GM21390 (cell line): ENCODE data around the gene COL8A2.

Source experiments
- ATAC-seq: cut with Tn5 transposase; IDR thresholded peaks from one replicate; pipeline ENCODE4 v1.9.1; 2021; ENCODE audit not compliant: unreplicated experiment

Gene COL8A2

GRCh38 chr1:36137226-36137625, 12.2 kb upstream of the COL8A2 start:
- ATAC-seq: no peak

GRCh38 chr1:36136535-36136934, 11.5 kb upstream of the COL8A2 start:
- ATAC-seq: no peak

DNA sequence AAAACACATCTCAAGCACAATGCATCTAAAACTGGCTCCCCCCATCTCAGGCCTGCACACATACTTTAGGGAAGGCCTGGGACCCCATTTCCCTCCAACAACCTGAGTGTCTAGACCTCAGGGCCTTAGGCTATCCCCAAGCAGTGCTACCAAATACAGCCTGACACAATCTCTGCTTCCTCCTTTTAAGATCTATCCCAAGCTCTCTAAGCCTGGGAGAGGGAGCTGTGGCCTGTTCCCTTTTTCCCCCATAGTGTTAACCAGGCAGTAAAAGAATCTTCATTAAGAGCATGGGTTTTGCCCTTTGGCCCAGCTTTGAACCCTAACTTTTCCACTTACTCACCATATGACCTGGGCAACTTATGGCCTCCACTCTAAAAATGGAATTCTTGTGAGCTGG, 10.8 kb upstream of the COL8A2 start:
- no peak for ATAC-seq

DNA sequence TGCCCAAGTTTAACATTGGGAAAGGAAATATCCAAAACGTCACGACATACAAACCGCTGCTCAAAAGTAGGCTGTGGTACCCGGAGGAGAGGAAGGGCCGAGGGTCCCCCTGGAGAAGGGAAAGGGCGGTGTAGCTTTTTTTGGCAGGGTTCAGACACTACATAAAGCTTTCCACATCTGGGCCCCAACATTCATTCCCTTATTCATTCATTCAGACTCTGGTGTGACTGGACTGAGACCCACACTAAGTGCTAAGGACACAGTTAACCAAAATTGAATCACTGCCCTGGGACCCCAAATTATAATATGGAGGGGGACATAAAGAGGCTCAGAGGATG, 10.3 kb upstream of the COL8A2 start:
- no peak for ATAC-seq

DNA sequence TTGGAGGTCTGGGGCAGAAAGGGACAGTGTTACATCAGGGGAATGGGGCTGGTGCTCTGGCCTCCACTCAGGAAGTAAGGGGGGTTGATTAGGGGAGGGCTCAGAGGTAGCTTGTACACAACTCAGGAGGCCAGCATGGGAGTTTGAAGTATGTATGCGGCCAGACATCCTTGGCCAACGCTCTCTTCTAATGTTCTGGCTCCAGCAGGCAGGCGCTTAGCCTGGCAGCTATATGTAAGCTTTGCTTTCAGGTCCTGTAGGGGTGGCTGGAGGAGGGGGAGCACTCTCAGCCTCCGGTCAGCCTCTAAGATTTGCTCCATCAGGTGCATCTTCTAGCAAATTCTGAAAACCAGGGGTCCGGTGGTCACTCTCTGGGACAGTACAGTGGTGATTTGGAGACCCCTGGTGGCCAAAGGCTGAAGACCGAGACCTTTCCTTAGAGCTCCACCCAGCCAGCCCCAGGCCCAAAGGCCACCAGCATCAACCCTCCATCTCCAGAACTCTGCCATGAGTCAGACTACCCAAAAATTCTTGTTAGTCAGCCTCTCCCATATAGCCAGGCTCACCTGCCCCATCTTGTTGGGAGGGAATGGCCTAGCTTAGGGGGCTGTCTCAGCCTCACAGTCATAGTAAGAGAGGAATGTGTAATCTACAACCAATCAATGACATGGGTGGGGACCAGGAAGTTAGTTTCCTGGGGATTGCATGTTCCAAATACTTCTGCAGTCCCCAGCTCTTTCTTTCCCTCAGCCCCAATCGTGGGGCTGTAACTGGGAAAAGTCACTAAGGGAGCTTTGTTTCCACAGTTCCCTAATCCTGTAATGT, 9.7 kb upstream of the COL8A2 start:
- ATAC-seq: no peak

- no peak for ATAC-seq
Measured at GRCh38 chr1:36134031-36134430, 9.0 kb upstream of the COL8A2 start.

DNA sequence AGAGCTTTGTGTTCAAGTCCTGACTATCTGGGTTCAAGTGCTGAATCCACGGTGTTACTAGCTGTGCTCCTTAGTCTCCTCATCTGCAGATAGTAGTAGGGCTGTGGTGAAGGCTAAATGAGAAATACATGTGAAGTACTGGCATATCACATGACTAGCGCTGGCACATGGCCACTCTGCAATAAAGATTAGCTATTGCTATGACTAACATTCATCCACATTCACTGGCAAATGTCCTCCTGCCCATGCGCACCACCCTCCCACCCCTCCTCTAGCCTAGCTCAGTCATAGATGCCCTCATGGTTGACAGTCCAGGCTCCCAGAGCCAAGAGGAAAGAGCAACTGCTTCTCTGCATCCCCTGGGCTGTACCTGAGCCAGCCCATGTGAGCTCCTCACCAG, 8.5 kb upstream of the COL8A2 start:
- no peak for ATAC-seq

GRCh38 chr1:36132029-36132428, 7.0 kb upstream of the COL8A2 start:
- ATAC-seq: no peak

DNA sequence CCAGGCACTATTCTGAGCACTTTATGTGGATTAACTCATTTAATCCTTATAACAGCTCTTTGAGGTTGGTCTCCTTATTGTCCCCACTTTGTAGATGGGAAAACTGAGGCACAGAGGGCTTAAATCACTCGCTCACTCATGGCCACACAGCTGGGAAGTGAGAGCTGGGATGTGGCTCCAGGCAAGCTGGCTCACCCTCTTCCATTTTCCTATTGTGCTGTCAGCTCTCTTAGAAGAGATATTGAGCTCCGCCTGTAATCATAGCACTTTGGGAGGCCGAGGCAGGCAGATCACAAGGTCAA, 3.8 kb upstream of the COL8A2 start:
- ATAC-seq: no peak

GRCh38 chr1:36128126-36128904, 3.3 kb upstream of the COL8A2 start:
- no peak for ATAC-seq

DNA sequence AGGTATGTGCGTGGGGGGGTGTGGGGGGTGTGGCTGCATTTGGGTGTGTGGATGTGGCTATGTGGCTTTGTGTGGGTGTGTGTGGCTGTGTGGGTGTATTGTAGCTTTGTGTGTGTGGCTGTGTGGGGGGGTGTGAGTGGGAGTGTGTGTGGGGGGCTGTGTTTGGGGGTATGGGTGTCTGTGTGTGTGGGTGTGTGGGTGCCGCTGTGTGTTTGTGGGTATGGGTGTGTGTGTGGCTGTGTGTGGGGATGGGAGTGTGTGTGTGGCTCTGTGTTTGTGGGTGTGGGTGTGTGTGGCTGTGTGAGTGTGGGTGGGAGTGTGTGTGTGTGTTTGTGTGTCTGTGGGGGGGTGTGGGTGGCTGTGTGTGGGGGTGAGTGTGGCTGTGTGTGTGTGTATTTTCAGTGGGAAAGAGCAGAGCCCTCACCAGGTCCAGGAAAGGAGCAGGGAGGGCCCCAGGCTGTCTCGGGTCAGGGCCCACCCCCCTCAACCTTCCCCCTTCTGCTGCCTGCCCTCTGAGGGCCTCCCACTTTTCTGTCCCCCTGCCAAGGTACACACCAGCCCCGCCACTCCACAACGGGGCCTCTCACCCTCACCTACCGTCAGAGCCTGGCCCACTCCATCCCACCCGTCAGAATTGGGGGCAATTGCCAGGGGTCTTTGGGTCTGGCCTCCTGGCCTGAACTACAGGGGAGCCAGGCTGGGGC, 1.9 kb upstream of the COL8A2 start:
- ATAC-seq: no peak

DNA sequence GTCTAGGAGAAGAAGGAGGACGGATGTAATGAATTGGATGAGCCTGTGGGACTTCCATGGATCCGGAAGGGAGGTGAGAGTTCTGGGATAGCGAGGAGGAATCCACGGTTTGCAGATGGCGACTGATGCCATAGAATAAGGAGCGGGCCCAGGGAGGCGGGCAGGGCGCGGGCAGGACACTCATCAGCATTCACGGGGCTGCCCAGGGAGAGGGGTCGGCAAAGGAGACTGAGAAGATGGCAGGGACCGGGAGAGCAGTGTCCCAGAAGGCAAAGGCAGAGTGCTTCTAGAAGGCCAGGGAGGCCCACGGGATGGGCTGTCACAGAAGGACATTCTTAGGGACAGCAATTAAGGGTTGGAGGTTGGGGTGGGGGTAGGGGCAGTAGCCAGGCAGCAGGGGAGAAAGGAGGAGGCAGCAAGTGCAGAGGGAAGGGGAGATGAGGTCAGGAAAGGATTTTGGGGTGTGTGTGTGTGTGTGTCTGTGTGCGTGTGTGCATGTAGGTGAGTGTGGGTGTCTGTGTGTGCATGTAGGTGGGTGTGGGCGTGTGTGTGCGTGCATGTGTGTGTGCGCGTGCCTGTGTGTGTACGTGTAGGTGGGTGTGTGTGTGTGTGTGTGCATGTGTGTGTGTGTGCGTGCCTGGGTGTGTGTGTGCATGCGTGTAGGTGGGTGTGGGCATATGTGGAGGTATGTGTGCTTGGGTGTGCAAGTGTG, 1.1 kb upstream of the COL8A2 start:
- no peak for ATAC-seq

DNA sequence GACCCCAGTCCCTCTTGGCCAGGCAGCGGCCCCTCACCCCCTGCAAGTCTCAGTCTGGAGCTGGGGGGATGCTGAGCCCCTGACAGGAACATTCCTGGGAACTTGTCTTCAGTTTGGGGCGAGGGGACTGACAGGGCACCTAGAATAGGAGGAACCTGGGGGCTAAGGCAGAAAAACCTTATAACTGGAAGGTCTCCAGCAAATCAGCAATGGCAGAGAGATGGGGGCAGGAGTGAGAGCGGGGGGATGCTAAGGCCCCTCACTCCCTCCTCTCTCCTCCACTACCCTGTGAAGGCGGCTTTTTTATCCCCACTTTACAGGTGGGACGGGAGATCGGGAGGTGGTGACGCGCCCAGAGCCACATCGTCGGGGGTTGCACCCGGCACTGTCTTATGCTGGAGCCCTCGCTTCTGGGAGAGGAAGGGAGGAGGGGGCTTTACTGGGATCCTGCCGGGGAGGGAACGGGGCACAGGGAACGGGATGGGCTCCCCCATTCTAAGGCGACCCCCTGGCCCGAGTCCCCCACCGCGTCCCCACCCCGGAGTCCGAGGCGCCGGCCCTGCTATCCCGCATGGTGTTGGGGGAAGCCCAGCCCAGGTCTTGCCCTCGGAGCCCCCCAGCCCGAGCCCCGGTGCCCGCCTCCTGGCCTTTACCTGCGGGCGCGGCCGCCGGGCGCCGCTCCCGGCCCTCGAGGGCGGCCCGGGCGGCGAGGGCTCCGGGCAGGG, 456 bp downstream of the COL8A2 start:
- ATAC-seq: no peak

- ATAC-seq: no peak
Measured at GRCh38 chr1:36123356-36123755, 1.7 kb downstream of the COL8A2 start.

DNA sequence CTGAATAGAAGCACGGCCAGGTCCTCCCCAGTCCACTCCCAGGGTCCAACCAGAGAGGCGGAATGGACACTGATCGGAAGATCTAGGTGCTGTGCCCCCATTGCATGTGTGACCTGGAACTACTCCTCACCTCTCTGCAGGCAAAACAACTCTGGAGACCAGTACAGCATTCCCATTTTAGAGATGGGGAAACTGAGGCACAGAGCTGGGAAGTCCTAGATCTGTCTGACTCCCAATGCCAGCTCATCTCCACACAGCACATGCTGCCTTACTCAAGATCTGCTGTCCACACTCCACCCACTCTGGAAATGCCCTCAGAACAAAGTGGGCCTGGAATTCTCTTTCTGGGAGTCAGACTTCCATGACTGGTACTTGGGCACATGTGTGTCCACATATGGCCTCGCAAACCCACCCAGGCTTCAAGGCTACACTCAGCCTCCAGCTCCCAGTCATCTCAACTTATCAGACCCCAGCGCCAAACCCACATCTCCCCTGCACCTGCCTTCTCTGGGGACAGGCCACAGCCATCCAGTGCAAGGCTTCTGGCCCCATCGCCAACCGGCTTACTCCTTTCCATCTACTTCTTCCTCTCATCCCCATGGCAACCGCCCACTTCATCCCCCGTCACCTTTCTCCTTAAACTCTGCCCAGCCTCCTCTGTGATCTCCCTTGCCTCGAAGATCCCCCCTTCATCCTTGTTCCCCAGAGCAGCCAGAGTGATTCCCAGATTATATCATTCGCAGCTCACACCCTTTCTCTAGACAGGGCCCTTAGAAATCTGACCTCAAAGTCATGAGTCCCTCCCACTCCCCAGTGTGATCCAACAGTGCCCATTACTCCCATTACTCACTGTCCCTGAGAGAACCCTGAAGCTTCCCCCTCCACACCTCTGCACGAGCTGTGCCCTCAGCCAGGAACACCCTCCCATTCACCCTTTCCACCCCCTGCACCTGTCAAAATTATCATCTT, 2.7 kb downstream of the COL8A2 start:
- ATAC-seq: no peak

GRCh38 chr1:36119456-36119855, 5.6 kb downstream of the COL8A2 start:
- no peak for ATAC-seq

DNA sequence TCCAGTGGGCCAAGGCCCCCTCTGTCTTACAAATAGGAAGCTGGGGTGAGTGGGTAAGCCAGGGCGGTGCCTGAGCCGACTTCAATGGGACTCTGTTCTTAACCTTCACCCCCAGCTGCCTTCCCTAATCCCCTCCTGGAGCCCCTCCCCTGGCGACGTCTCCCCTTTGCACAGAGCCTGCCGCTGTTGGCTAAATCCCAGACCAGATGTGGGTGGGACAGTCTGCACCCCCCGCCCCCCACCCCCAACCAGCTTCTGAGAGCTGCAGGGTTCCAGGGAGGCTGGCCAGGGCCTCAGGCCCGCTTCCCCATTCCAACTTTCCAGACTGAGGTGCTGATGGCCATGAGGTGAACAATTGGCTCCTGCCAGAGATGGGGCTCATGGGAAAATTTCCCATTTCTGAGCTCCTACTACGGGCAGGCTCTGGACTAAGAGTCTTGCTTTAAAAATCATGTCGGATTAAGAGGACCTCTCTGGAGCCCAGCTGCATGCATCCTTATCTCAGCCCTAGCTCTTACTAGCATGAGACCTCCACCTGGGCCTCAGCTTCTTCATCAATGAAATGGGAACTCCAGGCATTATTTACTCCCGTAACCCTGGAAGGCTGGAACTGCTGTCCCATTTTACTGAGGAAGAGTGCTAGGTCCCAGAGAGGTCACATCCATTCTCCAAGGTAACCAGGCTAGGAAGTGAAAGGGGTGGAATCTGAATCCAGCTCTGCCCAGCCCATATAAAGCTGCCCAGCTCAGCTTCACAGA, 6.4 kb downstream of the COL8A2 start:
- no peak for ATAC-seq

GRCh38 chr1:36116901-36117300, 8.1 kb downstream of the COL8A2 start:
- ATAC-seq: no peak

- ATAC-seq: no peak
Measured at GRCh38 chr1:36115931-36116330, 9.1 kb downstream of the COL8A2 start.
